ENCODE measurements around the gene NOTCH3.

- TF ChIP-seq POLR2A (IDR thresholded peaks at IDR 0.05) (no peak), CTCF (IDR thresholded peaks at IDR 0.05) (no peak)
Observed at GRCh38 chr19:15225760-15226159, 25.0 kb upstream of the NOTCH3 start.

All from ovary (tissue), 3 donors.